Stimulated activated CD4-positive, alpha-beta T cell treated with anti-CD3 and anti-CD28 coated beads, TNF-alpha, amount 100 ng/mL, for 4 hours (primary cell): ENCODE results near the gene TMIE.

Experiments used
- DNase-seq, 3 experiments: peaks; one replicate each; pipeline ENCODE4 v3.0.0-alpha.2; 2020; ENCODE audit warnings: low read depth in 3 of 3

Gene TMIE

DNA sequence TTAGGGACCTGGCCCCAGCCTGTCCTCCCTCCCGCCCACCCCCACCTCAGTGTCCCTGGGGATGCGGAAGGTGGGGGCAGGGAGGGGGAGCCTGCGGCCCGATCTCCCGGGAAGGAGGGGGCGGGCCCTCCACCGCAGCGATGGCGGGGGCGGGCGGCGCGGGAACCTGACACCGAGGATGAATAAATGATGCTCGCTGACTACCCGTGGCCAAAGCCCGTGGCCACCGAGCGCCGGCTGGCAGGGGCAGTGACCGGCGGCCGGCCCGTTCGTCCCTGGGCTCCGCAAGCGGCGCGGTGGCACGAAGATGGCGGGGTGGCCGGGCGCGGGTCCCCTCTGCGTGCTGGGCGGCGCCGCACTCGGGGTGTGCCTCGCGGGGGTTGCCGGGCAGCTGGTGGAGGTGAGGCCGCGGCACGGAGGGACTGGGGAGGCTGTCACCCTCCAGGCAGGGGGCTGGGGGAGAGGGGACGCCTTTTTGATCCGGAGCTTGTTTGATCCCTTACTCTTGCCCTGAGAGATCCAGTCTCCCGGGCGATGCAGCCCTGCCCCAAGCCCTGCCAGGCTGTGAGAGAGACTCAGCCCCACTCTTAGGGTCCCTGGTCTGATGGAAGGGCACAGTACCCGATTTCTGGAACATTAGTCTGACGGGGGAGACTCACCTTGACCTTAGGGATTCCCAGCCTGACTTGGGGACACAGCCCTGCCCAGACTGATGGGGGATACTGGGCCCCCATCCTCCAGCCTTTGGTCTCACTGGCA, at the start of gene TMIE:
Gene TMIE (plus strand): TSS at position 212 of the 759 bp plus-strand sequence. CDS start 96 bp downstream, at position 308.
- DNase-seq = no peak

GRCh38 chr3:46655271-46655670, 45.9 kb upstream of the TMIE start:
- no peak for DNase-seq

GRCh38 chr3:46656778-46657556, 44.2 kb upstream of the TMIE start:
- DNase-seq = no peak

GRCh38 chr3:46659285-46659684, 41.9 kb upstream of the TMIE start:
- no peak for DNase-seq

- DNase-seq = no peak
Observed at GRCh38 chr3:46660003-46660402, 41.2 kb upstream of the TMIE start.

- DNase-seq = no peak
Observed at GRCh38 chr3:46660543-46661523, 40.4 kb upstream of the TMIE start.

- DNase-seq = no peak
Observed at GRCh38 chr3:46661776-46662766, 39.1 kb upstream of the TMIE start.

GRCh38 chr3:46662771-46663551, 38.2 kb upstream of the TMIE start:
- no peak for DNase-seq

DNA sequence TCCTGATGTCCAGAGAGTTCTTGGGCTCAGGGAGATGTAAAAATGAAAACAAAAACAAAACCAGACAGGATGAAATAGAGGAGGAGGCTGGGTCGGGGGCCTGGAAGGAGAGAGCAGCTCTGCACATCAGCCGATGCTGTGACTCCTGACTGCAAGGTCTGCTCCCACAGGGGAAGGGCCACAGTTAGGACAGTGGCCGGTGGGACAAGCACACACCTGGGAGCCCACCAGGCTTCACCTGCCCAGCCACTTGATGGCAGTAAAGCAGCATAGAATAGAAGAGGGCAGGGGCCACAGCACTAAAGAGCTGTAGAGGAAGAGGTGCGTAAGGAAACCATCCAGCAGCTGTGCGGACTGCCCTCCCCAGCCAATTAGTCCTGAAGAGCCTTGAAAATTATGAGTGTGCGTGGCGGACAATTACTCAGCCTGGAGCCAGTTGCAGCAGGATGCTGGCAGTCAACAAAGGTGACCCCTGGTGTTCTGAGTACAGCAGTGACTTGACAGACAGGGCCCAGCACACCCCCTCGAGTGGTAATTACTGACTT, 37.5 kb upstream of the TMIE start:
- DNase-seq = no peak

- DNase-seq = no peak
Observed at GRCh38 chr3:46664188-46664970, 36.8 kb upstream of the TMIE start.

DNA sequence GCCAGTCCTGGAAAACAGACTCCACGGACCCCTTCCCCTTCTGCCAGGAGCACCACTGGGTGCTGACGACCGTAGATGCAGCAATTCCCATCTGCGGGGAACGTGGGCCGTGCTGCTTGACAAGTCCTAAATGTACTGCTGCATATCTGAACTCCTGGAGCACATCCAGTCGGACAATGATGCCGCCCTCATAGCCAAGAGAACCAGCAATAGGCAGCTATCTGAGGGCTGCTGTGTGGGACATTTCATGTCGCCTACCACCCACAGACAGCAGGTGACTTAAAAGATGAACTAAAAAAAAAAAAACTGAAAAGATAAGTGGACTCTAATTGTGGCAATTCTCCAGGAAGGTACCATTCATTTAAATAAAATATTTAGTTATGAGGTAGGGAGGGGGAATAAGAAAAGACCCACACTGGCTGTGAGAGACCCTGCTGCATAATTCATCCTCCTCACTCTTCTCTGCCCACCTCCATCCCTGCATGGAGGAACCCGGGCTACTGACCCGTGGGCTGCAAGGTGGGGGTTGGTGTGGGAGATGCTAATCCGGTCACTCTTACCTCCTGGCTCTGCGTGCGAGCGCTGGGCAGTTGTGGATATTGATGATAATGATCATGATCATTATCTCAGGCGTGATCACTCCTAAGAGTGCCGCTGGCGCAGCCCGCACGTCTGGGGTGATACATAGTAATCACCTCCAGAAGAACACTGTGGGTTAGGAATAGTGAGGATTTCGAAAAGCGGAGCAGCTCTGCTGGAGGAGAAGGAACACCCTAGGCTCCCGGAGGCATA, 36.0 kb upstream of the TMIE start:
- no peak for DNase-seq

GRCh38 chr3:46665763-46666452, 35.3 kb upstream of the TMIE start:
- no peak for DNase-seq

- no peak for DNase-seq
Observed at GRCh38 chr3:46666453-46666845, 34.7 kb upstream of the TMIE start.

GRCh38 chr3:46667061-46667621, 34.1 kb upstream of the TMIE start:
- no peak for DNase-seq

- DNase-seq = no peak
Observed at GRCh38 chr3:46667657-46668056, 33.5 kb upstream of the TMIE start.

DNA sequence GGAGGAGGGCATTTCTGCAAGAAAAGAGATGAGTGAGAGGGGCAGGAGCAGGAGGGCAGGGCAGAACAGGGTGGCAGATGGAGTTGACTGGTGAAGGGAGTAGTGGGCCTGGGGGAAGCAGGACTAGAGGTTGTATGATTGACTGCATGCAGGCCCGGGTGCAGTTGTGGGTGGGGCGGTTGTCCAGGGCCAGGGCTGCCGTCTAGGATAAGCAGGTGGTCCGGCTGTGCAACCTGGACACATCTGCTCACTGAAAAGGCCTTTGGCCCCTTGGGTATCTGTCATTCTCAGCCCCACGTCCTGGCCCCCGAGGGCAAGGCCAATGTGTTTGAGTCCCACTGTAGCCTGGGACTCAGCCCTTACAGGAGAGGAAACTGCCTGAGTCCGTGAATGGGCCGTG, 33.1 kb upstream of the TMIE start:
- no peak for DNase-seq

DNA sequence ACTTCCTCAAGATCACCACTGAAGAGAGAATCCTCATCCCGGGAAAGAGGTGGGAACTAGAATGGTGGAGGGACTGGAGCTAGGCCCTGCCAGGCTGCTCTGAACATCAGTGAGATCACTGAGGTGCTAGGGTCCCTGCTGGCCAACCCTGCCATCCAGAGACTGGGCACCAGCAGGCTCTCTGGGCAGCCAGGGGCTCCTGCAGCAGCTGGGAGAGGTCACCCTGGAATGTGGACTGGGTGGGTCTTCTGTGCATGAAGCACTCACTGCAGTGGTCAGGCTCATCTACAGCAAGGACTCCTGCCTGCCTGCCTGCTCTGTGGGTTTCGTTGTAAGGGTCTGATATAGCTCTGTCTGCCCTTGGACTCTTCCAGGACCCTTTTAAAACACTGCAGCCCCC, 32.6 kb upstream of the TMIE start:
- DNase-seq = no peak
